ENCODE results near the gene STIMATE. TPM values are rescaled to one million over a fixed set of nuclear protein-coding genes. Genes with fewer than 3 reads are reported as not detected.

STIMATE gene
- polyA plus RNA-seq, 1 donor from 2014 or later, result 14.6 TPM

DNA sequence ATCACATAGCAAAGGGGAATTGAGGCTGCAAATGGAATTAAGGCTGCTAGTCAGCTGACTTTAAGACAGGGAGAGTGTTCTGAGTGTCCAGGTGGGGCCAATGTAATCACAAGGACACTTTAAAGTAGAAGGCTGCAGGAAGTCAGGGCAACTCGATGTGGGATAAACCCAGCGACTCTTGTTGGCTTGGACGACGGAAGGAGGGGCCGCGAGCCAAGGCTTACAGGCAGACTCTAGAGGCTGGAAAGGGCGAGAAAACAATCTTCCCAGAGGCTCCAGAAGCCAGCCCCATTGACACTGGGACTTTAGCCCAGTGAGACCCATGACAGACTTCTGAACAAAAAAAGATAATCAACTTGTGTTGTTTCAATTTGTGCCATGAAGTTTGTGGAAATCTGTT lies 49.6 kb downstream of the STIMATE start:
- no peaks in the 10 kb centered on the region for H3K36me3 ChIP-seq (ENCODE audit: insufficient read depth, low read length)
- no peaks in the 10 kb centered on the region for H3K9me3 ChIP-seq (ENCODE audit: low read length)
- H3K9me2 ChIP-seq (ENCODE audit: insufficient read depth, low read length), result no peaks in the 10 kb centered on the region
- no peaks in the 10 kb centered on the region for H4K20me1 ChIP-seq (ENCODE audit: insufficient read depth)
- no peak overlapping the region for H3K9ac ChIP-seq (ENCODE audit: low read length)
- no peak overlapping the region for H3K27ac ChIP-seq (ENCODE audit: low read length)
- H3K4me2 ChIP-seq (ENCODE audit: low read length), result no peak overlapping the region
- H2AFZ ChIP-seq (ENCODE audit: low read depth, low read length), result no peak overlapping the region
- no peak overlapping the region for H3K4me3 ChIP-seq (ENCODE audit: low read length)
- H3F3A ChIP-seq (ENCODE audit: insufficient read depth, low read length, poor library complexity, severe bottlenecking), result no peaks in the 10 kb centered on the region
- H3K79me2 ChIP-seq (replicated peaks; ENCODE audit: insufficient read depth, low read length), result no peaks in the 10 kb centered on the region
- TF ChIP-seq RAD21 (conservative IDR thresholded peaks at IDR 0.05) (no peak), EZH2 (IDR thresholded peaks at IDR 0.05; ENCODE audit: borderline replicate concordance, insufficient read depth, low read length, poor library complexity, severe bottlenecking) (no peak), SMC3 (conservative IDR thresholded peaks at IDR 0.05; ENCODE audit: poor library complexity) (no peak), MXI1 (conservative IDR thresholded peaks at IDR 0.05; ENCODE audit: poor library complexity, severe bottlenecking) (no peak), TAF1 (IDR thresholded peaks at IDR 0.05; ENCODE audit: low read depth) (no peak), POLR2AphosphoS5 (IDR thresholded peaks at IDR 0.05) (no peak), EP300 (conservative IDR thresholded peaks at IDR 0.05; ENCODE audit: poor library complexity, severe bottlenecking) (no peak)
- TF ChIP-seq, protein P1, sequence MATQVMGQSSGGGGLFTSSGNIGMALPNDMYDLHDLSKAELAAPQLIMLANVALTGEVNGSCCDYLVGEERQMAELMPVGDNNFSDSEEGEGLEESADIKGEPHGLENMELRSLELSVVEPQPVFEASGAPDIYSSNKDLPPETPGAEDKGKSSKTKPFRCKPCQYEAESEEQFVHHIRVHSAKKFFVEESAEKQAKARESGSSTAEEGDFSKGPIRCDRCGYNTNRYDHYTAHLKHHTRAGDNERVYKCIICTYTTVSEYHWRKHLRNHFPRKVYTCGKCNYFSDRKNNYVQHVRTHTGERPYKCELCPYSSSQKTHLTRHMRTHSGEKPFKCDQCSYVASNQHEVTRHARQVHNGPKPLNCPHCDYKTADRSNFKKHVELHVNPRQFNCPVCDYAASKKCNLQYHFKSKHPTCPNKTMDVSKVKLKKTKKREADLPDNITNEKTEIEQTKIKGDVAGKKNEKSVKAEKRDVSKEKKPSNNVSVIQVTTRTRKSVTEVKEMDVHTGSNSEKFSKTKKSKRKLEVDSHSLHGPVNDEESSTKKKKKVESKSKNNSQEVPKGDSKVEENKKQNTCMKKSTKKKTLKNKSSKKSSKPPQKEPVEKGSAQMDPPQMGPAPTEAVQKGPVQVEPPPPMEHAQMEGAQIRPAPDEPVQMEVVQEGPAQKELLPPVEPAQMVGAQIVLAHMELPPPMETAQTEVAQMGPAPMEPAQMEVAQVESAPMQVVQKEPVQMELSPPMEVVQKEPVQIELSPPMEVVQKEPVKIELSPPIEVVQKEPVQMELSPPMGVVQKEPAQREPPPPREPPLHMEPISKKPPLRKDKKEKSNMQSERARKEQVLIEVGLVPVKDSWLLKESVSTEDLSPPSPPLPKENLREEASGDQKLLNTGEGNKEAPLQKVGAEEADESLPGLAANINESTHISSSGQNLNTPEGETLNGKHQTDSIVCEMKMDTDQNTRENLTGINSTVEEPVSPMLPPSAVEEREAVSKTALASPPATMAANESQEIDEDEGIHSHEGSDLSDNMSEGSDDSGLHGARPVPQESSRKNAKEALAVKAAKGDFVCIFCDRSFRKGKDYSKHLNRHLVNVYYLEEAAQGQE (IDR thresholded peaks at IDR 0.05; ENCODE audit: borderline replicate concordance), result no peak
- TF ChIP-seq, protein P2, sequence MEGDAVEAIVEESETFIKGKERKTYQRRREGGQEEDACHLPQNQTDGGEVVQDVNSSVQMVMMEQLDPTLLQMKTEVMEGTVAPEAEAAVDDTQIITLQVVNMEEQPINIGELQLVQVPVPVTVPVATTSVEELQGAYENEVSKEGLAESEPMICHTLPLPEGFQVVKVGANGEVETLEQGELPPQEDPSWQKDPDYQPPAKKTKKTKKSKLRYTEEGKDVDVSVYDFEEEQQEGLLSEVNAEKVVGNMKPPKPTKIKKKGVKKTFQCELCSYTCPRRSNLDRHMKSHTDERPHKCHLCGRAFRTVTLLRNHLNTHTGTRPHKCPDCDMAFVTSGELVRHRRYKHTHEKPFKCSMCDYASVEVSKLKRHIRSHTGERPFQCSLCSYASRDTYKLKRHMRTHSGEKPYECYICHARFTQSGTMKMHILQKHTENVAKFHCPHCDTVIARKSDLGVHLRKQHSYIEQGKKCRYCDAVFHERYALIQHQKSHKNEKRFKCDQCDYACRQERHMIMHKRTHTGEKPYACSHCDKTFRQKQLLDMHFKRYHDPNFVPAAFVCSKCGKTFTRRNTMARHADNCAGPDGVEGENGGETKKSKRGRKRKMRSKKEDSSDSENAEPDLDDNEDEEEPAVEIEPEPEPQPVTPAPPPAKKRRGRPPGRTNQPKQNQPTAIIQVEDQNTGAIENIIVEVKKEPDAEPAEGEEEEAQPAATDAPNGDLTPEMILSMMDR (IDR thresholded peaks at IDR 0.05; ENCODE audit: poor library complexity, severe bottlenecking), result no peak
- H3K27me3 ChIP-seq (ENCODE audit: insufficient read depth, low read depth, low read length), result no peaks in the 10 kb centered on the region

DNA sequence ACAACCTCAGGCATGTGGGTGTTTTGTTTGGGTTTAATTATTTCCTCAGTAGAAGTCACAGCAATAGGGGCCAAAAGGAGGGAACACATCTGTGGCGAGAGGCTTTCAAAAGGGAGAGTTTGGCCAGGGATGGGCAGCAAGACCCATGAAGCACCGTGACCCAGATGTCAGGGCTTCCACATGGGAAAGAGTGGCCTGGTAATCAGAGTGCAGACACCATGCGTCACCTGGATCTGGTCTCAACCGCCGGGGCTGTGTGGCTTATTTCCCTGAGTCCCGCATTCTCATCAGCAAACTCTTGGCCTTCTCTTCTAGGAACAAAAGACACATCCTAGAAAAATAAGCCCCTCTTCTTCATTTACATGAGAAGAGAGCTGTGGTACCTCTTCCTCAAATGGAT lies 50.1 kb downstream of the STIMATE start:
- Histone ChIP-seq H3K9me2 (ENCODE audit: insufficient read depth, low read length) (no peaks in the 10 kb centered on the region), H3F3A (ENCODE audit: insufficient read depth, low read length, poor library complexity, severe bottlenecking) (no peaks in the 10 kb centered on the region), H3K4me3 (ENCODE audit: low read length) (no peak overlapping the region), H3K79me2 (replicated peaks; ENCODE audit: insufficient read depth, low read length) (no peaks in the 10 kb centered on the region), H3K36me3 (ENCODE audit: insufficient read depth, low read length) (no peaks in the 10 kb centered on the region), H2AFZ (ENCODE audit: low read depth, low read length) (no peak overlapping the region), H3K9ac (ENCODE audit: low read length) (no peak overlapping the region), H3K27me3 (ENCODE audit: insufficient read depth, low read depth, low read length) (no peaks in the 10 kb centered on the region), H4K20me1 (ENCODE audit: insufficient read depth) (no peaks in the 10 kb centered on the region), H3K9me3 (ENCODE audit: low read length) (no peaks in the 10 kb centered on the region), H3K27ac (ENCODE audit: low read length) (no peak overlapping the region), H3K4me2 (ENCODE audit: low read length) (no peak overlapping the region)
- TF ChIP-seq RAD21 (conservative IDR thresholded peaks at IDR 0.05), result no peak
- TF ChIP-seq EZH2 (IDR thresholded peaks at IDR 0.05; ENCODE audit: borderline replicate concordance, insufficient read depth, low read length, poor library complexity, severe bottlenecking), result no peak
- no peak for TF ChIP-seq MXI1 (conservative IDR thresholded peaks at IDR 0.05; ENCODE audit: poor library complexity, severe bottlenecking)
- TF ChIP-seq, protein P2 (IDR thresholded peaks at IDR 0.05; ENCODE audit: poor library complexity, severe bottlenecking), result no peak
- TF ChIP-seq TAF1 (IDR thresholded peaks at IDR 0.05; ENCODE audit: low read depth), result no peak
- no peak for TF ChIP-seq SMC3 (conservative IDR thresholded peaks at IDR 0.05; ENCODE audit: poor library complexity)
- TF ChIP-seq POLR2AphosphoS5 (IDR thresholded peaks at IDR 0.05), result no peak
- TF ChIP-seq, protein P1 (IDR thresholded peaks at IDR 0.05; ENCODE audit: borderline replicate concordance), result no peak
- TF ChIP-seq EP300 (conservative IDR thresholded peaks at IDR 0.05; ENCODE audit: poor library complexity, severe bottlenecking), result no peak

Measured in neural cell (in vitro differentiated cells).